WTC11 (cell line): Measurements from ENCODE around the gene AASDHPPT. TPM values are rescaled to one million over a fixed set of nuclear protein-coding genes. Genes with fewer than 3 reads are reported as not detected.

Source experiments
- ATAC-seq: fragments of 200-7000 bp; cut with Tn5 transposase; 2 replicates; pipeline ENCODE4 v1.10.0; 2021; ENCODE audit warnings: mild to moderate bottlenecking, moderate library complexity
- CTCF ChIA-PET: fragments of 300-600 bp; sonication (Branson Sonifier 250); formaldehyde crosslinking; loops from one replicate; lab custom pipeline; 2021; ENCODE audit warnings: antibody characterized with exemption; lab: Charles Lee
- POLR2A ChIA-PET: fragments of 350-600 bp; sonication (Branson Sonifier 250); formaldehyde crosslinking; loops from one replicate; lab custom pipeline; 2021; ENCODE audit warnings: antibody characterized with exemption; lab: Charles Lee
- DNase-seq: peaks from one replicate; pipeline ENCODE4 v3.0.0; 2021; ENCODE audit warnings: low spot score
- H3K27ac Mint-ChIP-seq: 2 replicates; pipeline ENCODE4 v1.8.0; 2021; ENCODE audit warnings: mixed read lengths
- H3K27me3 Mint-ChIP-seq: 2 replicates; pipeline ENCODE4 v1.8.0; 2021; ENCODE audit warnings: low read depth, mild to moderate bottlenecking, moderate library complexity, mixed read lengths
- H3K36me3 Mint-ChIP-seq: 2 replicates; pipeline ENCODE4 v1.8.0; 2021; ENCODE audit warnings: mixed read lengths
- H3K4me1 Mint-ChIP-seq: 2 replicates; pipeline ENCODE4 v1.8.0; 2022; ENCODE audit warnings: mixed read lengths
- H3K4me3 Mint-ChIP-seq: 2 replicates; pipeline ENCODE4 v1.8.0; 2021; ENCODE audit warnings: mild to moderate bottlenecking, moderate library complexity, mixed read lengths
- H3K9me3 Mint-ChIP-seq: 2 replicates; pipeline ENCODE4 v1.8.0; 2021; ENCODE audit warnings: mixed read lengths
- ATF2 ChIP-seq: sonication (generic); formaldehyde crosslinking; IDR thresholded peaks from 2 replicates; pipeline ENCODE4 v1.8.1; 2022; ENCODE audit warnings: low read depth, missing genetic modification reagents, borderline replicate concordance
- CBFB ChIP-seq: sonication (generic); formaldehyde crosslinking; IDR thresholded peaks from 2 replicates; pipeline ENCODE4 v1.8.1; 2022; ENCODE audit warnings: mild to moderate bottlenecking, low read depth, missing genetic modification reagents
- CREB1 ChIP-seq: sonication (generic); formaldehyde crosslinking; IDR thresholded peaks from 2 replicates; pipeline ENCODE4 v1.8.0; 2023; ENCODE audit warnings: mild to moderate bottlenecking, missing genetic modification reagents
- FOXP1 ChIP-seq: sonication (generic); formaldehyde crosslinking; IDR thresholded peaks from 2 replicates; pipeline ENCODE4 v1.8.0; 2022; ENCODE audit warnings: missing genetic modification reagents, mild to moderate bottlenecking, moderate library complexity, borderline replicate concordance
- GRHL2 ChIP-seq: fragments of 250-450 bp; sonication (Bioruptor Pico); IDR thresholded peaks from 2 replicates; pipeline ENCODE4 v1.8.0; 2022; ENCODE audit warnings: mild to moderate bottlenecking, moderate library complexity; ENCODE audit not compliant: insufficient replicate concordance, severe bottlenecking
- HMGA2 ChIP-seq: fragments of 250-450 bp; sonication (Bioruptor Pico); IDR thresholded peaks from 2 replicates; pipeline ENCODE4 v1.4.0; 2021; ENCODE audit warnings: mild to moderate bottlenecking, moderate library complexity
- JUN ChIP-seq: sonication (generic); formaldehyde crosslinking; IDR thresholded peaks from 2 replicates; pipeline ENCODE4 v1.8.0; 2023; ENCODE audit warnings: mild to moderate bottlenecking, missing genetic modification reagents
- NFATC4 ChIP-seq: fragments of 250-450 bp; sonication (Bioruptor Pico); IDR thresholded peaks from 2 replicates; pipeline ENCODE4 v1.9.0; 2021; ENCODE audit warnings: mild to moderate bottlenecking
- NFYB ChIP-seq: sonication (generic); formaldehyde crosslinking; conservative IDR thresholded peaks from 2 replicates; pipeline ENCODE4 v1.8.0; 2022; ENCODE audit warnings: low read depth, missing genetic modification reagents
- SOX15 ChIP-seq: fragments of 250-450 bp; sonication (Bioruptor Pico); IDR thresholded peaks from 2 replicates; pipeline ENCODE4 v1.9.0; 2021; ENCODE audit warnings: mild to moderate bottlenecking
- TEAD4 ChIP-seq: sonication (generic); formaldehyde crosslinking; IDR thresholded peaks from 2 replicates; pipeline ENCODE4 v1.8.0; 2022; ENCODE audit warnings: mild to moderate bottlenecking, missing genetic modification reagents
- USF2 ChIP-seq: sonication (generic); formaldehyde crosslinking; IDR thresholded peaks from 2 replicates; pipeline ENCODE4 v1.8.1; 2023; ENCODE audit warnings: mild to moderate bottlenecking, missing genetic modification reagents, moderate library complexity
- ZNF121 ChIP-seq: sonication (generic); formaldehyde crosslinking; IDR thresholded peaks from 2 replicates; pipeline ENCODE4 v1.8.0; 2023; ENCODE audit warnings: missing genetic modification reagents
- ZNF138 ChIP-seq: sonication (generic); formaldehyde crosslinking; conservative IDR thresholded peaks from 2 replicates; pipeline ENCODE4 v1.8.1; 2022; ENCODE audit warnings: mild to moderate bottlenecking, moderate library complexity, missing genetic modification reagents
- ZNF317 ChIP-seq: sonication (generic); formaldehyde crosslinking; IDR thresholded peaks from 2 replicates; pipeline ENCODE4 v1.8.1; 2023; ENCODE audit warnings: low read depth, mild to moderate bottlenecking, moderate library complexity, missing genetic modification reagents, borderline replicate concordance
- ZNF396 ChIP-seq: fragments of 250-450 bp; sonication (Bioruptor Pico); IDR thresholded peaks from 2 replicates; pipeline ENCODE4 v1.8.0; 2021; ENCODE audit warnings: mild to moderate bottlenecking, moderate library complexity, borderline replicate concordance
- ZNF671 ChIP-seq: fragments of 250-450 bp; sonication (Bioruptor Pico); IDR thresholded peaks from 2 replicates; pipeline ENCODE4 v1.8.0; 2021; ENCODE audit warnings: mild to moderate bottlenecking
- total RNA-seq: library from RNA; stranded (reverse); gene quantifications from 3 replicates; pipeline ENCODE4 v1.2.3, GENCODE V29; 2021
- TF ChIP-seq, protein P1 (sequence below): fragments of 200-600 bp; IDR thresholded peaks from 2 replicates; pipeline ENCODE4 v1.8.0; 2022; ENCODE audit warnings: antibody characterized with exemption
- TF ChIP-seq, protein P2 (sequence below): sonication (generic); formaldehyde crosslinking; IDR thresholded peaks from 2 replicates; pipeline ENCODE4 v1.8.0; 2022; ENCODE audit warnings: mild to moderate bottlenecking, missing genetic modification reagents
- TF ChIP-seq, protein P3 (sequence below): sonication (generic); formaldehyde crosslinking; IDR thresholded peaks from 2 replicates; pipeline ENCODE4 v1.8.0; 2023; ENCODE audit warnings: missing genetic modification reagents

AASDHPPT gene
- total RNA-seq, 1 experiment from 2014 or later = 37.0 TPM

GRCh38 chr11:106086850-106087249, 9.4 kb downstream of the AASDHPPT start:
- TF ChIP-seq HMGA2 (CRISPR knock-in tag) = no peak
- ChIA-PET CTCF (interaction anchor here (0.9 to 1.7 kb wide), 5 partner anchors 10 to 202 kb away, joined by 3 to 11 read pairs (median 3); partner anchors contain the start of genes AASDHPPT and KBTBD3), POLR2A (no interaction called here)
- no peak overlapping the region for H3K4me3 Mint-ChIP-seq
- H3K9me3 Mint-ChIP-seq = no peaks in the 10 kb centered on the region
- peak overlapping the region; percentile 63 for H3K27ac Mint-ChIP-seq
- H3K36me3 Mint-ChIP-seq = peaks cover 20% of the 10 kb centered on the region
- ATAC-seq (no peak), DNase-seq (no peak)
- peaks cover 18% of the 10 kb centered on the region for H3K4me1 Mint-ChIP-seq
- H3K27me3 Mint-ChIP-seq = no peaks in the 10 kb centered on the region

DNA sequence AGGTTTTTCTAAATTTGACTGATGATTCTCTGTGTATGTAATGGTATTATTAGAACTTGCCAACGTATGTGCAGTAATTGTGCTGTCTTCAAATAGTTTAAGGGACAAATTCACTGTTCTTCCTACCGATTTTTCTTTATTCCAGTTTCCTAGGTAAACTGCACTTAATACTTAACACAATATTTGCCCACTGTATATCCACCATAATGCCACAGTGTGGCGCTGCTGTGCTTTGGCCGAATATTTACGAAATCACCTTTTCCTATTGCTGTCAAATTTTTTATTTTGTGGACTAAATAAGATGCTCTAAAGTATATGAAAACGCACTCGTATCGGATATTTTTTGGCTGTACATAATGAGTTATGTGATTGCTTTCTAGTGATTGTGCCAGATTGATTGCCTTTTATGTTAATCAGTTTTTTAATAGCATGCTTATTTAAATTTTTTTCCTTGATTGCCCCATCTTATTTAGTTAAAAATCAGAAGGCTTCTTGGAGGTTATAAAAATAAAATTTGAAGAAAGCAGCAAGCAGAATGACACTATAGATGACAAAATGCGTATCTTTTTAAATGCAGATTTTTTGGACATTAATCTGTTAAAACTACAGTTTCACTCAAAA, 10.5 kb downstream of the AASDHPPT start:
- DNase-seq (peak; percentile 42), ATAC-seq (peak; percentile 61; the same call in 1 of the 2 replicates)
- CTCF ChIA-PET = interaction anchor here (0.6 to 1.7 kb wide), 7 partner anchors 11 to 201 kb away, joined by 3 to 11 read pairs (median 3); partner anchors contain the start of genes AASDHPPT and KBTBD3
- no peak overlapping the region for H3K27ac Mint-ChIP-seq
- peaks cover 15% of the 10 kb centered on the region for H3K4me1 Mint-ChIP-seq
- peaks cover 26% of the 10 kb centered on the region for H3K36me3 Mint-ChIP-seq
- TF ChIP-seq, protein P1, sequence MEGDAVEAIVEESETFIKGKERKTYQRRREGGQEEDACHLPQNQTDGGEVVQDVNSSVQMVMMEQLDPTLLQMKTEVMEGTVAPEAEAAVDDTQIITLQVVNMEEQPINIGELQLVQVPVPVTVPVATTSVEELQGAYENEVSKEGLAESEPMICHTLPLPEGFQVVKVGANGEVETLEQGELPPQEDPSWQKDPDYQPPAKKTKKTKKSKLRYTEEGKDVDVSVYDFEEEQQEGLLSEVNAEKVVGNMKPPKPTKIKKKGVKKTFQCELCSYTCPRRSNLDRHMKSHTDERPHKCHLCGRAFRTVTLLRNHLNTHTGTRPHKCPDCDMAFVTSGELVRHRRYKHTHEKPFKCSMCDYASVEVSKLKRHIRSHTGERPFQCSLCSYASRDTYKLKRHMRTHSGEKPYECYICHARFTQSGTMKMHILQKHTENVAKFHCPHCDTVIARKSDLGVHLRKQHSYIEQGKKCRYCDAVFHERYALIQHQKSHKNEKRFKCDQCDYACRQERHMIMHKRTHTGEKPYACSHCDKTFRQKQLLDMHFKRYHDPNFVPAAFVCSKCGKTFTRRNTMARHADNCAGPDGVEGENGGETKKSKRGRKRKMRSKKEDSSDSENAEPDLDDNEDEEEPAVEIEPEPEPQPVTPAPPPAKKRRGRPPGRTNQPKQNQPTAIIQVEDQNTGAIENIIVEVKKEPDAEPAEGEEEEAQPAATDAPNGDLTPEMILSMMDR = peak; percentile 75
- no peak for TF ChIP-seq GRHL2 (CRISPR knock-in tag)
- no peak overlapping the region for H3K4me3 Mint-ChIP-seq
- no peaks in the 10 kb centered on the region for H3K9me3 Mint-ChIP-seq
- POLR2A ChIA-PET = no interaction called here
- no peaks in the 10 kb centered on the region for H3K27me3 Mint-ChIP-seq

- no peak overlapping the region for H3K27ac Mint-ChIP-seq
- H3K27me3 Mint-ChIP-seq = no peaks in the 10 kb centered on the region
- POLR2A ChIA-PET = no interaction called here
- peaks cover 15% of the 10 kb centered on the region for H3K4me1 Mint-ChIP-seq
- TF ChIP-seq ZNF671 = no peak
- TF ChIP-seq TEAD4 = no peak
- TF ChIP-seq, protein P2, sequence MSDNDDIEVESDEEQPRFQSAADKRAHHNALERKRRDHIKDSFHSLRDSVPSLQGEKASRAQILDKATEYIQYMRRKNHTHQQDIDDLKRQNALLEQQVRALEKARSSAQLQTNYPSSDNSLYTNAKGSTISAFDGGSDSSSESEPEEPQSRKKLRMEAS (CRISPR knock-in tag) = no peak
- no peak for TF ChIP-seq ZNF138
- no peak for TF ChIP-seq CBFB
- TF ChIP-seq NFATC4 = no peak
- TF ChIP-seq USF2 (CRISPR knock-in tag) = no peak
- TF ChIP-seq SOX15 (CRISPR knock-in tag) = no peak
- TF ChIP-seq, all 79 proteins: peak for 0
- H3K9me3 Mint-ChIP-seq = no peaks in the 10 kb centered on the region
- H3K4me3 Mint-ChIP-seq = no peak overlapping the region
- CTCF ChIA-PET = no interaction called here
- no peak for ATAC-seq
- H3K36me3 Mint-ChIP-seq = peaks cover 20% of the 10 kb centered on the region
- DNase-seq = no peak
Measured at GRCh38 chr11:106088896-106089295, 11.4 kb downstream of the AASDHPPT start.

DNA sequence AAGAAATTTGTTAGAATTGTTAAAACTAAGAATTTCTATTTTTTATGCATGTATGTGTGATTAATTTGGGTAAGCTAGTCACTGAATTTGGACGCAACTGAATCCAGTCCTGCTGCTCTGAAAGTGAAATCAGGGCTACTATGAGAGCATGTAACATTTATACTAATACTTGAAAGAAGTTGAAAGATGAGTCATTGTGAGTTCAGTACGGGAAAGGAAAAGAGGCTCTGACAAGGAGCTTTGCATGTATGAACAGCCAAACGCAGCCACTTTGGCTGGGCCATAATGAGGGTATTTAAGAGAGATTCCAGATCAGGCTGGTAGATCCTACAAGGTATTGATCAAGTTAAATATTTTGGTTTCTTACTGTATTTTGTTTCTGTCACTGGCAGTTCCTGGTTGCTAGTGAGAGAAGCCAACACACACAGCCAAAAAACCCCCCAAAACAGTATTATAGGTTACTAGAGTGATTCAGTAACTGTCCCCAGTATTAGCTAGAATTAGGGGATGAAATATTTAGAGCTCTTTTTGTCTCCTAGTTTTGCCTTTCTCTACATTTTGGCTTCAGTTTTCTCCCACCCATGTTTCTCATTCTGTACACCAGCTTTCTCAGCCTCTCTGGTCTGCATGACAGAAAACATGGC, 14.1 kb downstream of the AASDHPPT start:
- H3K36me3 Mint-ChIP-seq = peaks cover 36% of the 10 kb centered on the region
- H3K4me1 Mint-ChIP-seq = peaks cover 11% of the 10 kb centered on the region
- H3K27me3 Mint-ChIP-seq = no peaks in the 10 kb centered on the region
- no peak for DNase-seq
- ChIA-PET CTCF (no interaction called here), POLR2A (no interaction called here)
- H3K9me3 Mint-ChIP-seq = no peaks in the 10 kb centered on the region
- H3K27ac Mint-ChIP-seq = no peak overlapping the region
- no peak for ATAC-seq
- H3K4me3 Mint-ChIP-seq = no peak overlapping the region
- TF ChIP-seq ATF2 (CRISPR knock-in tag) (no peak), FOXP1 (CRISPR knock-in tag) (no peak), JUN (no peak), CREB1 (CRISPR knock-in tag) (no peak), TEAD4 (no peak), ZNF121 (CRISPR knock-in tag) (no peak), NFYB (CRISPR knock-in tag) (no peak), ZNF396 (CRISPR knock-in tag) (no peak), ZNF317 (CRISPR knock-in tag) (no peak)
- TF ChIP-seq, protein P3, sequence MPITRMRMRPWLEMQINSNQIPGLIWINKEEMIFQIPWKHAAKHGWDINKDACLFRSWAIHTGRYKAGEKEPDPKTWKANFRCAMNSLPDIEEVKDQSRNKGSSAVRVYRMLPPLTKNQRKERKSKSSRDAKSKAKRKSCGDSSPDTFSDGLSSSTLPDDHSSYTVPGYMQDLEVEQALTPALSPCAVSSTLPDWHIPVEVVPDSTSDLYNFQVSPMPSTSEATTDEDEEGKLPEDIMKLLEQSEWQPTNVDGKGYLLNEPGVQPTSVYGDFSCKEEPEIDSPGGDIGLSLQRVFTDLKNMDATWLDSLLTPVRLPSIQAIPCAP = no peak
- TF ChIP-seq, protein P1 = no peak
